Stimulated activated CD8-positive, alpha-beta memory T cell treated with anti-CD3 and anti-CD28 coated beads, Interleukin-7, amount 100 ng/mL, for 1 hour (primary cell): ENCODE results near the gene POLR2I.

ENCODE experiments used
- DNase-seq, 2 donors: peaks; one replicate each; pipeline ENCODE4 v3.0.0-alpha.2; 2020; ENCODE audit warnings: low read depth in 2 of 2

The POLR2I gene

GRCh38 chr19:36114721-36115452 is at the start of gene POLR2I:
TSS of gene POLR2I (minus strand) at chr19:36114875. CDS start at chr19:36114856, 19 bp downstream.
- peak; percentile 91 to 95 for DNase-seq

GRCh38 chr19:36163813-36164212 is 49.1 kb upstream of the POLR2I start:
- DNase-seq = no peak

- DNase-seq = no peak
Measured at GRCh38 chr19:36160821-36161596, 46.3 kb upstream of the POLR2I start.

- DNase-seq = no peak
Measured at GRCh38 chr19:36153126-36153525, 38.5 kb upstream of the POLR2I start.

GRCh38 chr19:36152352-36153091 is 37.8 kb upstream of the POLR2I start, which contains the start of gene COX7A1:
TSS of gene COX7A1 (minus strand) at chr19:36152447. CDS start at chr19:36152407, 40 bp downstream.
- no peak for DNase-seq

GRCh38 chr19:36152019-36152351 is 37.3 kb upstream of the POLR2I start:
- DNase-seq = no peak

- DNase-seq = no peak
Measured at GRCh38 chr19:36151144-36152018, 36.7 kb upstream of the POLR2I start.

- no peak for DNase-seq
Measured at GRCh38 chr19:36150586-36150985, 35.9 kb upstream of the POLR2I start.

- DNase-seq = no peak
Measured at GRCh38 chr19:36149673-36150406, 35.2 kb upstream of the POLR2I start.

GRCh38 chr19:36144624-36145023 is 29.9 kb upstream of the POLR2I start:
- DNase-seq = no peak

- DNase-seq = no peak
Measured at GRCh38 chr19:36142496-36142895, 27.8 kb upstream of the POLR2I start.

GRCh38 chr19:36142046-36142445 is 27.4 kb upstream of the POLR2I start:
- no peak for DNase-seq

- DNase-seq = peak; percentile 76 to 85
Measured at GRCh38 chr19:36141039-36141927, 26.6 kb upstream of the POLR2I start.

- DNase-seq = no peak
Measured at GRCh38 chr19:36140304-36141038, 25.8 kb upstream of the POLR2I start.

- peak; percentile 83 for DNase-seq
Measured at GRCh38 chr19:36139473-36140303, 25.0 kb upstream of the POLR2I start, which contains the start of gene CAPNS1. TSS of gene CAPNS1 (plus strand) at chr19:36140066. CDS start at chr19:36141012, 946 bp downstream.

- no peak for DNase-seq
Measured at GRCh38 chr19:36139120-36139472, 24.4 kb upstream of the POLR2I start.

GRCh38 chr19:36136964-36137686 is 22.4 kb upstream of the POLR2I start:
- DNase-seq = no peak
